Measurements from ENCODE around the gene RXRA.
"Not testable (repeated sequence)": the region's sequence is repeated elsewhere in the genome, so short reads cannot be mapped to it uniquely, and the experiment has no call there.

Gene RXRA

GRCh38 chr9:134307674-134308638 is 18.3 kb upstream of the RXRA start:
- TF ChIP-seq CTCF (IDR thresholded peaks at IDR 0.05), result no peak
- H3K4me1 ChIP-seq (ENCODE audit: control insufficient read depth in 1 of 2, insufficient read depth in 1 of 2, low read depth in 1 of 2, low read length in 1 of 2), result no peaks in the 10 kb centered on the region
- H3K9me3 ChIP-seq, result no peaks in the 10 kb centered on the region
- no peak overlapping the region for H3K4me3 ChIP-seq (ENCODE audit: low read depth in 1 of 2, low read length in 1 of 2)
- H3K27me3 ChIP-seq, result peaks cover 18% of the 10 kb centered on the region
- no peak overlapping the region for H3K27ac ChIP-seq
- no peaks in the 10 kb centered on the region for H3K36me3 ChIP-seq

- H3K4me3 ChIP-seq (ENCODE audit: low read depth in 1 of 2, low read length in 1 of 2), result not testable (repeated sequence)
- peaks cover 18% of the 10 kb centered on the region for H3K27me3 ChIP-seq
Measured at GRCh38 chr9:134308639-134309220, 17.5 kb upstream of the RXRA start.

GRCh38 chr9:134313470-134313869 is 12.8 kb upstream of the RXRA start:
- Histone ChIP-seq H3K27me3 (peaks cover 46% of the 10 kb centered on the region), H3K4me3 (ENCODE audit: low read depth in 1 of 2, low read length in 1 of 2) (no peak overlapping the region), H3K36me3 (no peaks in the 10 kb centered on the region), H3K27ac (no peak overlapping the region), H3K4me1 (ENCODE audit: control insufficient read depth in 1 of 2, insufficient read depth in 1 of 2, low read depth in 1 of 2, low read length in 1 of 2) (no peaks in the 10 kb centered on the region), H3K9me3 (no peaks in the 10 kb centered on the region)
- no peak for TF ChIP-seq CTCF (IDR thresholded peaks at IDR 0.05)

More at GRCh38 chr9:134308639-134309220, 17.5 kb upstream of the RXRA start:
- H3K9me3 ChIP-seq; H3K27ac ChIP-seq; H3K36me3 ChIP-seq; H3K4me1 ChIP-seq (ENCODE audit: control insufficient read depth in 1 of 2, insufficient read depth in 1 of 2, low read depth in 1 of 2, low read length in 1 of 2): not testable (repeated sequence)

GRCh38 chr9:134314039-134314949 is 12.0 kb upstream of the RXRA start:
- no peak for TF ChIP-seq CTCF (IDR thresholded peaks at IDR 0.05)
- no peaks in the 10 kb centered on the region for H3K9me3 ChIP-seq
- H3K4me1 ChIP-seq (ENCODE audit: control insufficient read depth in 1 of 2, insufficient read depth in 1 of 2, low read depth in 1 of 2, low read length in 1 of 2), result no peaks in the 10 kb centered on the region
- no peaks in the 10 kb centered on the region for H3K36me3 ChIP-seq
- H3K4me3 ChIP-seq (ENCODE audit: low read depth in 1 of 2, low read length in 1 of 2), result no peak overlapping the region
- peaks cover 52% of the 10 kb centered on the region for H3K27me3 ChIP-seq
- no peak overlapping the region for H3K27ac ChIP-seq

GRCh38 chr9:134314950-134315715 is 11.1 kb upstream of the RXRA start:
- no peak overlapping the region for H3K4me3 ChIP-seq (ENCODE audit: low read depth in 1 of 2, low read length in 1 of 2)
- H3K27ac ChIP-seq, result no peak overlapping the region
- H3K27me3 ChIP-seq, result peaks cover 49% of the 10 kb centered on the region
- H3K36me3 ChIP-seq, result no peaks in the 10 kb centered on the region
- no peak for TF ChIP-seq CTCF (IDR thresholded peaks at IDR 0.05)
- H3K4me1 ChIP-seq (ENCODE audit: control insufficient read depth in 1 of 2, insufficient read depth in 1 of 2, low read depth in 1 of 2, low read length in 1 of 2), result no peaks in the 10 kb centered on the region
- no peaks in the 10 kb centered on the region for H3K9me3 ChIP-seq
